ENCODE results near the gene KCNMB2.
A peak's percentile ranks its signal among the peaks of the same experiment; 100 is the strongest.

KCNMB2 gene

GRCh38 chr3:178765472-178765871, 229.2 kb downstream of the KCNMB2 start:
- no peak for DNase-seq

GRCh38 chr3:178767581-178767980, 231.3 kb downstream of the KCNMB2 start:
- no peak for DNase-seq

- no peak for DNase-seq
Observed at GRCh38 chr3:178768072-178768864, 232.0 kb downstream of the KCNMB2 start.

GRCh38 chr3:178771511-178771910, 235.3 kb downstream of the KCNMB2 start:
- no peak for DNase-seq

- no peak for DNase-seq
Observed at GRCh38 chr3:178772746-178773145, 236.5 kb downstream of the KCNMB2 start.

- DNase-seq: no peak
Observed at GRCh38 chr3:178773358-178773757, 237.1 kb downstream of the KCNMB2 start.

GRCh38 chr3:178777718-178778411, 241.6 kb downstream of the KCNMB2 start:
- no peak for DNase-seq

- no peak for DNase-seq
Observed at GRCh38 chr3:178778589-178778988, 242.4 kb downstream of the KCNMB2 start.

GRCh38 chr3:178785961-178786360, 249.7 kb downstream of the KCNMB2 start:
- DNase-seq: no peak

- DNase-seq: no peak
Observed at GRCh38 chr3:178787960-178788359, 251.7 kb downstream of the KCNMB2 start.

- DNase-seq: no peak
Observed at GRCh38 chr3:178794711-178795110, 258.5 kb downstream of the KCNMB2 start.

GRCh38 chr3:178795349-178795748, 259.1 kb downstream of the KCNMB2 start:
- DNase-seq: no peak

- DNase-seq: no peak
Observed at GRCh38 chr3:178802259-178802658, 266.0 kb downstream of the KCNMB2 start.

GRCh38 chr3:178802993-178803693, 266.9 kb downstream of the KCNMB2 start:
- DNase-seq: no peak

- DNase-seq: no peak
Observed at GRCh38 chr3:178804606-178805005, 268.4 kb downstream of the KCNMB2 start.

GRCh38 chr3:178805741-178806140, 269.5 kb downstream of the KCNMB2 start:
- DNase-seq: no peak

GRCh38 chr3:178806651-178807050, 270.4 kb downstream of the KCNMB2 start:
- no peak for DNase-seq

GRCh38 chr3:178807694-178808093, 271.5 kb downstream of the KCNMB2 start:
- DNase-seq: no peak

- no peak for DNase-seq
Observed at GRCh38 chr3:178808748-178809147, 272.5 kb downstream of the KCNMB2 start.

GRCh38 chr3:178810181-178810580, 273.9 kb downstream of the KCNMB2 start:
- DNase-seq: no peak

- DNase-seq: no peak
Observed at GRCh38 chr3:178822722-178823121, 286.5 kb downstream of the KCNMB2 start.

GRCh38 chr3:178823150-178823549, 286.9 kb downstream of the KCNMB2 start:
- DNase-seq: no peak

- DNase-seq: peak; percentile 30
Observed at GRCh38 chr3:178823591-178824246, 287.5 kb downstream of the KCNMB2 start.
